H4 (cell line): ENCODE measurements around the gene CUL2. TPM values are rescaled to one million over a fixed set of nuclear protein-coding genes. Genes with fewer than 3 reads are reported as not detected.
"Not testable (repeated sequence)": the region's sequence is repeated elsewhere in the genome, so short reads cannot be mapped to it uniquely, and the experiment has no call there.

Source experiments
- DNase-seq: peaks from one replicate; pipeline ENCODE4 v3.0.0-alpha.2; 2015; ENCODE audit warnings: low spot score
- total RNA-seq: library from RNA; depleted of rRNA; stranded (reverse); fragments of >200 nt; shearing (Covaris generic); gene quantifications from 2 replicates; pipeline ENCODE4 v1.2.3, GENCODE V29; 2014

The CUL2 gene
- total RNA-seq, 1 experiment from 2014 or later: 17.3 TPM

- no peak for DNase-seq
Measured at GRCh38 chr10:35019041-35020024, 70.8 kb downstream of the CUL2 start.

GRCh38 chr10:35017608-35018007, 72.5 kb downstream of the CUL2 start:
- no peak for DNase-seq

- DNase-seq: no peak
Measured at GRCh38 chr10:35015843-35016408, 74.2 kb downstream of the CUL2 start.

- DNase-seq: no peak
Measured at GRCh38 chr10:35012781-35013180, 77.4 kb downstream of the CUL2 start.

- DNase-seq: no peak
Measured at GRCh38 chr10:35011771-35012191, 78.4 kb downstream of the CUL2 start.

- peak; percentile 5 for DNase-seq
Measured at GRCh38 chr10:35007858-35008301, 82.3 kb downstream of the CUL2 start.

GRCh38 chr10:35006836-35007235, 83.3 kb downstream of the CUL2 start:
- DNase-seq: no peak

- DNase-seq: peak; percentile 81
Measured at GRCh38 chr10:35005868-35006267, 84.3 kb downstream of the CUL2 start.

- no peak for DNase-seq
Measured at GRCh38 chr10:35004651-35005050, 85.5 kb downstream of the CUL2 start.

GRCh38 chr10:35003906-35004305, 86.2 kb downstream of the CUL2 start:
- no peak for DNase-seq

- no peak for DNase-seq
Measured at GRCh38 chr10:35000936-35001335, 89.2 kb downstream of the CUL2 start.

GRCh38 chr10:34999532-34999931, 90.6 kb downstream of the CUL2 start:
- DNase-seq: no peak

GRCh38 chr10:34998940-34999339, 91.2 kb downstream of the CUL2 start:
- no peak for DNase-seq

- DNase-seq: peak; percentile 30
Measured at GRCh38 chr10:34996843-34997242, 93.3 kb downstream of the CUL2 start.

- no peak for DNase-seq
Measured at GRCh38 chr10:34995925-34996324, 94.2 kb downstream of the CUL2 start.

GRCh38 chr10:34994565-34995142, 95.5 kb downstream of the CUL2 start:
- DNase-seq: peak; percentile 56

GRCh38 chr10:34993782-34994181, 96.4 kb downstream of the CUL2 start:
- DNase-seq: no peak

- DNase-seq: not testable (repeated sequence)
Measured at GRCh38 chr10:34991117-34991516, 99.0 kb downstream of the CUL2 start.

- no peak for DNase-seq
Measured at GRCh38 chr10:34988397-34989067, 101.6 kb downstream of the CUL2 start.

GRCh38 chr10:34985823-34986222, 104.3 kb downstream of the CUL2 start:
- DNase-seq: no peak

- DNase-seq: no peak
Measured at GRCh38 chr10:34985146-34985545, 105.0 kb downstream of the CUL2 start.

- no peak for DNase-seq
Measured at GRCh38 chr10:34981844-34982243, 108.3 kb downstream of the CUL2 start.
